HL-60 (cell line): ENCODE results near the gene NAA60.

Source experiments
- POLR2AphosphoS5 ChIP-seq: IDR thresholded peaks from 2 replicates; pipeline ENCODE4 v1.6.1; 2012; ENCODE audit warnings: low read depth
- TF ChIP-seq, protein P1 (sequence below): IDR thresholded peaks from one replicate; pipeline ENCODE4 v1.5.1; 2011; ENCODE audit warnings: low read length, control low read depth, inconsistent platforms; ENCODE audit not compliant: insufficient read depth

DNA sequence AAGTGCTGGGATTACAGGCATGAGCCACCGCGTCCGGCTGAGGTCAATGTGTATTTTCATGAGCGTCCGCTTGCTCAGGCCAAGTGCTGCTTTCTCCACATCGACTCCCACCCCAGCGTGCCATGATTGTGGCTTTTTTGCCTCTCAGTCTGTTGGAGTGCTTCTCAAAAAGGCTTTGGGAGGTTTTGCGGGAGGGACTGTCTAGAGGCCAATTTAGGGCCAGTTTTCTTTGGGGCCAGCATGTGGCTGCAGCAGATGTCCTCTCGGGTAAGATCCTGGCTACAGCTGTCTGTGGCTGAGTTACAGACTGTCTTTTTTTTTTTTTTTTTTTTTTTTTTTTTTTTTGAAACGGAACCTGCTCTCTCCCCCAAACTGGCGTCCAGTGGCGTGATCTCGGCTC, 45.3 kb downstream of the NAA60 start:
- TF ChIP-seq POLR2AphosphoS5, result no peak
- TF ChIP-seq, protein P1, sequence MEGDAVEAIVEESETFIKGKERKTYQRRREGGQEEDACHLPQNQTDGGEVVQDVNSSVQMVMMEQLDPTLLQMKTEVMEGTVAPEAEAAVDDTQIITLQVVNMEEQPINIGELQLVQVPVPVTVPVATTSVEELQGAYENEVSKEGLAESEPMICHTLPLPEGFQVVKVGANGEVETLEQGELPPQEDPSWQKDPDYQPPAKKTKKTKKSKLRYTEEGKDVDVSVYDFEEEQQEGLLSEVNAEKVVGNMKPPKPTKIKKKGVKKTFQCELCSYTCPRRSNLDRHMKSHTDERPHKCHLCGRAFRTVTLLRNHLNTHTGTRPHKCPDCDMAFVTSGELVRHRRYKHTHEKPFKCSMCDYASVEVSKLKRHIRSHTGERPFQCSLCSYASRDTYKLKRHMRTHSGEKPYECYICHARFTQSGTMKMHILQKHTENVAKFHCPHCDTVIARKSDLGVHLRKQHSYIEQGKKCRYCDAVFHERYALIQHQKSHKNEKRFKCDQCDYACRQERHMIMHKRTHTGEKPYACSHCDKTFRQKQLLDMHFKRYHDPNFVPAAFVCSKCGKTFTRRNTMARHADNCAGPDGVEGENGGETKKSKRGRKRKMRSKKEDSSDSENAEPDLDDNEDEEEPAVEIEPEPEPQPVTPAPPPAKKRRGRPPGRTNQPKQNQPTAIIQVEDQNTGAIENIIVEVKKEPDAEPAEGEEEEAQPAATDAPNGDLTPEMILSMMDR, result no peak
